GM12878 (cell line): ENCODE measurements around the gene ADSS2. TPM values are rescaled to one million over a fixed set of nuclear protein-coding genes. Genes with fewer than 3 reads are reported as not detected.

Source experiments
- ATAC-seq: fragments of 200-7000 bp; cut with Tn5 transposase; 3 replicates; pipeline ENCODE4 v1.9.1; 2020; ENCODE audit warnings: mild to moderate bottlenecking, moderate library complexity
- BruUV-seq: library from RNA; stranded (reverse); fragments of 400-500 nt; replicated peaks from 2 replicates; lab custom pipeline; 2021; lab: Mats Ljungman, UMichigan
- CTCF ChIA-PET: fragments of 300-600 bp; sonication (Branson Sonifier 250); formaldehyde crosslinking; extraction: SDS; loops from one replicate; lab custom pipeline; 2021; ENCODE audit warnings: inconsistent platforms; lab: Yijun Ruan, JAX
- POLR2A ChIA-PET: fragments of 350-600 bp; formaldehyde crosslinking; extraction: SDS; loops from one replicate; lab custom pipeline; 2021; ENCODE audit warnings: inconsistent platforms; lab: Charles Lee
- RAD21 ChIA-PET: fragments of 300-600 bp; sonication (Branson Sonifier 250); formaldehyde crosslinking; loops from one replicate; lab custom pipeline; 2023; ENCODE audit warnings: antibody characterized with exemption; ENCODE audit not compliant: unreplicated experiment; lab: Charles Lee
- SMC1A ChIA-PET: fragments of 300-600 bp; sonication (Branson Sonifier 250); formaldehyde crosslinking; loops from one replicate; lab custom pipeline; 2023; ENCODE audit not compliant: unreplicated experiment, uncharacterized antibody; lab: Charles Lee
- DNase-seq: peaks from one replicate; pipeline ENCODE4 v3.0.0-alpha.2; 2011; ENCODE audit warnings: low read depth, low spot score
- FAIRE-seq: peaks from 3 replicates; lab custom pipeline; 2011; peaks lifted over from hg19 to GRCh38; lab: Jason Lieb, UNC
- H2AFZ ChIP-seq: 2 replicates; pipeline ENCODE4 v1.6.0; 2011; ENCODE audit warnings: low read depth, low read length, control low read depth; ENCODE audit not compliant: control insufficient read depth
- H3K27ac ChIP-seq: 2 replicates; pipeline ENCODE4 v1.5.1; 2011; ENCODE audit warnings: control low read depth; ENCODE audit not compliant: control insufficient read depth, insufficient read depth
- H3K27me3 ChIP-seq, 2 experiments: replicated peaks in 1 of 2; 2 replicates each; pipeline versions ENCODE4 v1.6.0 to v1.6.1; 2011; ENCODE audit warnings: low read length in 1 of 2; ENCODE audit not compliant: control insufficient read depth in 2 of 2, insufficient read depth in 2 of 2
- H3K36me3 ChIP-seq, 2 experiments: 2 replicates each; pipeline ENCODE4 v1.5.1; 2011; ENCODE audit warnings: low read length in 1 of 2; ENCODE audit not compliant: control insufficient read depth in 2 of 2, insufficient read depth in 2 of 2
- H3K4me1 ChIP-seq: 2 replicates; pipeline ENCODE4 v1.6.1; 2011; ENCODE audit warnings: mild to moderate bottlenecking, low read length, moderate library complexity, mixed read lengths; ENCODE audit not compliant: control insufficient read depth, insufficient read depth
- H3K4me2 ChIP-seq: 2 replicates; pipeline ENCODE4 v1.6.0; 2011; ENCODE audit warnings: control low read depth; ENCODE audit not compliant: control insufficient read depth, insufficient read depth
- H3K4me3 ChIP-seq: fragments of 200-600 bp; sonication (generic); 2 replicates; pipeline ENCODE4 v1.5.1; 2016
- H3K79me2 ChIP-seq: 2 replicates; pipeline ENCODE4 v1.6.0; 2011; ENCODE audit warnings: low read length; ENCODE audit not compliant: control insufficient read depth, insufficient read depth
- H3K9ac ChIP-seq: 2 replicates; pipeline ENCODE4 v1.8.0; 2011; ENCODE audit warnings: low read length, control low read depth, mixed read lengths; ENCODE audit not compliant: control insufficient read depth, insufficient read depth
- H3K9me3 ChIP-seq: replicated peaks from 3 replicates; pipeline ENCODE4 v1.5.1; 2011; ENCODE audit warnings: mild to moderate bottlenecking, low read length; ENCODE audit not compliant: control insufficient read depth, insufficient read depth
- H4K20me1 ChIP-seq: 2 replicates; pipeline ENCODE4 v1.6.0; 2011; ENCODE audit not compliant: control insufficient read depth, insufficient read depth
- POLR2A ChIP-seq: IDR thresholded peaks from 2 replicates; pipeline ENCODE4 v1.6.1; 2011; ENCODE audit warnings: low read depth, mild to moderate bottlenecking, low read length
- WGBS: methylation state at CpG from one replicate; pipeline ENCODE4 v1.1.6; 2016; ENCODE audit warnings: low lambda C conversion rate; ENCODE audit not compliant: insufficient replicate concordance, insufficient coverage; ENCODE audit errors: missing lambda C conversion rate; 5-methylcytosine and 5-hydroxymethylcytosine counted together
- in situ Hi-C: fragments of 300-500 bp; cut with MboI; formaldehyde crosslinking; loops from 9 replicates; pipeline ENCODE4 v1.14.3; 2018; ENCODE audit warnings: mixed read lengths
- intact Hi-C: fragments of 100-400 bp; cut with micrococcal nuclease; formaldehyde crosslinking; loops from one replicate; pipeline ENCODE4 v1.14.2; 2022; ENCODE audit not compliant: unreplicated experiment
- polyA plus RNA-seq, 11 experiments: library from polyadenylated mRNA; depleted of rRNA in 4 of 11; unstranded in 6 of 11; stranded (reverse) in 5 of 11; fragments of >200 nt; fragmentation: Nextera tagmentation in 4 of 11; fragmentation: Illumina TruSeq in 1 of 11; extraction: Ambion mirVana in 4 of 11; extraction: Trizol in 1 of 11; gene quantifications; 1 replicate in 1 of 11; 2 replicates in 10 of 11; pipeline versions ENCODE4 v1.2.1 to v1.2.3, GENCODE V29; 2011 to 2016; ENCODE audit warnings: inconsistent platforms in 2 of 11, missing spikeins in 2 of 11, low read depth in 1 of 11
- total RNA-seq, 4 experiments: library from RNA; depleted of rRNA in 3 of 4; stranded (reverse); fragments of >200 nt in 3 of 4; fragmentation: Illumina TruSeq in 1 of 4; extraction: Trizol in 1 of 4; gene quantifications; 2 replicates each; pipeline versions ENCODE4 v1.2.1 to v1.2.3, GENCODE V29; 2013 to 2021
- TF ChIP-seq, protein P1 (sequence below): fragments of 450-650 bp; IDR thresholded peaks from 2 replicates; pipeline ENCODE4 v1.6.1; 2016; ENCODE audit warnings: mild to moderate bottlenecking

Gene ADSS2
- total and polyA plus RNA-seq, 10 of the 15 experiments (the other 5 are each of a cell fraction or from before 2014, with no cell fraction given) = 8.1 to 49.3 (median 40.6) TPM

DNA sequence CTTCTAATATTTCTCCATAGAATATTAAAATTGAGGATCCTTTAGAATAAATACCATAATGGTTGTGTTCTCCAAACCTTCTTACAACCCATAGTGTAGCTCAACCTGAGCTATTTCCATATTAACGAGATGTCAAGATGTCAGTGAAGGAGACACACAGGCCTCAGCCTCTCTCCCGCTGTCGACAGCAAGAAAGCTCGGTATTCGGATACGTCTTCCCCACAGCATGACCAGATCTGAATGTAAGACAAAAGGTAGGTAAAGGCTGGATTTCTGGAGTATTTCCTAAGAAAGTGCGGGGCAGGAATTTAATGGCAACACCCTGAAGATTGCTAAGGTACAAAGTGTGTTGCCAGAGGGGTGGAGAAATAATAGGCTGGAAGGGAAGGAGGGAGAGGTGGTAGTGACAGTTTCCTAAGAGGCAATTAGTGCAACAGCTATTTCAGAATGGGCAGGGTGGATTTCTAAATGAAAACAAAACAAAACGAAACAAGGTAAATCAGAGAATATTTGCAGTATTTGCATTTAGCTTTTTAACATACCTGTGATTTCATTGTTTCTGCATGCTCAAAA lies 1.7 kb downstream of the ADSS2 start:
- Histone ChIP-seq H3K4me1 (peaks cover 4% of the 10 kb centered on the region; the same call in 1 of the 2 replicates), H3K4me2 (peak overlapping the region; percentile 94), H3K79me2 (peaks cover 65% of the 10 kb centered on the region), H3K9ac (peak overlapping the region; percentile 95), H3K36me3 (peaks cover 0 to 3% of the 10 kb centered on the region in 2 experiments; a peak in 1 of 4 replicates), H2AFZ (peak overlapping the region; percentile 59; the same call in 1 of the 2 replicates), H3K27ac (peak overlapping the region; percentile 93), H3K4me3 (peak overlapping the region; percentile 96), H3K27me3 (no peaks in the 10 kb centered on the region), H3K9me3 (no peaks in the 10 kb centered on the region; the same call in 2 of the 3 replicates), H4K20me1 (no peaks in the 10 kb centered on the region)
- ChIA-PET RAD21 (interaction anchor here (0.9 to 1.0 kb wide), 2 partner anchors 13 to 125 kb away, joined by 3 read pairs; no protein-coding TSS in a partner anchor), SMC1A (interaction anchor here (1.1 to 2.0 kb wide), 7 partner anchors 10 to 519 kb away, joined by 3 to 9 read pairs (median 5); a partner anchor contains a TSS), POLR2A (interaction anchor here (0.6 to 1.0 kb wide), 4 partner anchors 9 to 194 kb away, joined by 3 to 8 read pairs (median 4); no protein-coding TSS in a partner anchor), CTCF (interaction anchor here (0.6 to 1.4 kb wide), 3 partner anchors 8 to 1120 kb away, joined by 3 to 5 read pairs (median 4); no protein-coding TSS in a partner anchor)
- intact Hi-C loops (loop anchor here (5.0 to 10.0 kb wide), 6 partner anchors 43 to 1193 kb away; partner anchors contain the start of genes CEP170, COX20 and SDCCAG8), in situ Hi-C loops (loop anchor here (5.0 to 10.0 kb wide), 2 partner anchors 202 to 525 kb away; partner anchors contain the start of gene DESI2)
- ATAC-seq = no peak
- DNase-seq = no peak
- TSS peak; percentile 50 for BruUV-seq
- TF ChIP-seq, protein P1, sequence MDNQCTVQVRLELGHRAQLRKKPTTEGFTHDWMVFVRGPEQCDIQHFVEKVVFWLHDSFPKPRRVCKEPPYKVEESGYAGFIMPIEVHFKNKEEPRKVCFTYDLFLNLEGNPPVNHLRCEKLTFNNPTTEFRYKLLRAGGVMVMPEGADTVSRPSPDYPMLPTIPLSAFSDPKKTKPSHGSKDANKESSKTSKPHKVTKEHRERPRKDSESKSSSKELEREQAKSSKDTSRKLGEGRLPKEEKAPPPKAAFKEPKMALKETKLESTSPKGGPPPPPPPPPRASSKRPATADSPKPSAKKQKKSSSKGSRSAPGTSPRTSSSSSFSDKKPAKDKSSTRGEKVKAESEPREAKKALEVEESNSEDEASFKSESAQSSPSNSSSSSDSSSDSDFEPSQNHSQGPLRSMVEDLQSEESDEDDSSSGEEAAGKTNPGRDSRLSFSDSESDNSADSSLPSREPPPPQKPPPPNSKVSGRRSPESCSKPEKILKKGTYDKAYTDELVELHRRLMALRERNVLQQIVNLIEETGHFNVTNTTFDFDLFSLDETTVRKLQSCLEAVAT = peak; percentile 53; the same call in 1 of the 2 replicates
- TF ChIP-seq POLR2A = no peak
- no peak for FAIRE-seq
- WGBS = 88% methylated on average over 8 of the region's 8 CpGs
